Endothelial cell of umbilical vein (primary cell): ENCODE results near the gene INPP4B. TPM values are rescaled to one million over a fixed set of nuclear protein-coding genes. Genes with fewer than 3 reads are reported as not detected.

Experiments
- BruUV-seq: library from RNA; stranded (reverse); fragments of 400-500 nt; replicated peaks from 2 replicates; lab custom pipeline; 2021; lab: Mats Ljungman, UMichigan
- CTCF ChIA-PET: fragments of 300-600, 350-600 bp; sonication (Branson Sonifier 250); formaldehyde crosslinking; loops from one replicate; lab custom pipeline; 2021; ENCODE audit warnings: antibody characterized with exemption, inconsistent platforms; lab: Charles Lee
- POLR2A ChIA-PET: fragments of 300-600, 350-600 bp; sonication (Branson Sonifier 250); formaldehyde crosslinking; loops from one replicate; lab custom pipeline; 2021; ENCODE audit warnings: antibody characterized with exemption, inconsistent platforms; lab: Charles Lee
- DNase-seq: peaks from one replicate; pipeline ENCODE4 v3.0.0-alpha.2; 2011; ENCODE audit warnings: low read depth, low spot score
- FAIRE-seq: peaks from 2 replicates; lab custom pipeline; 2011; peaks lifted over from hg19 to GRCh38; lab: Jason Lieb, UNC
- H2AFZ ChIP-seq: 2 replicates; pipeline ENCODE4 v1.6.0; 2012; ENCODE audit warnings: low read depth, low read length, control low read depth, inconsistent platforms
- H3K27ac ChIP-seq: 2 replicates; pipeline ENCODE4 v1.5.1; 2011; ENCODE audit warnings: low read depth, mild to moderate bottlenecking, control low read depth, low read length, moderate library complexity; ENCODE audit not compliant: insufficient read depth
- H3K27me3 ChIP-seq, 2 experiments: 2 replicates each; pipeline versions ENCODE4 v1.6.0 to v1.6.1; 2011; ENCODE audit warnings: low read length in 2 of 2, mixed read lengths in 1 of 2; ENCODE audit not compliant: control insufficient read depth in 2 of 2, insufficient read depth in 2 of 2
- H3K36me3 ChIP-seq, 2 experiments: 2 replicates in 1 of 2; 3 replicates in 1 of 2; pipeline ENCODE4 v1.5.1; 2011; ENCODE audit warnings: low read length in 2 of 2, mild to moderate bottlenecking in 1 of 2, moderate library complexity in 1 of 2; ENCODE audit not compliant: control insufficient read depth in 2 of 2, insufficient read depth in 2 of 2; ENCODE audit errors: extremely low read depth in 1 of 2
- H3K4me1 ChIP-seq: 3 replicates; pipeline ENCODE4 v1.5.1; 2011; ENCODE audit warnings: mild to moderate bottlenecking, low read length; ENCODE audit not compliant: control insufficient read depth, insufficient read depth; ENCODE audit errors: extremely low read depth
- H3K4me2 ChIP-seq: 2 replicates; pipeline ENCODE4 v1.6.1; 2011; ENCODE audit warnings: low read length, control low read depth, mixed read lengths; ENCODE audit not compliant: insufficient read depth
- H3K4me3 ChIP-seq, 3 experiments: fragments of 200-600 bp in 1 of 3; sonication (generic), shearing (Covaris generic) in 1 of 3; replicated peaks in 1 of 3; 2 replicates each; pipeline ENCODE4 v1.5.1; 2011 to 2016; ENCODE audit warnings: control low read depth in 3 of 3, low read length in 3 of 3, mild to moderate bottlenecking in 2 of 3, inconsistent platforms in 1 of 3, low read depth in 1 of 3, moderate library complexity in 1 of 3; ENCODE audit not compliant: insufficient read depth in 1 of 3
- H3K79me2 ChIP-seq: 2 replicates; pipeline ENCODE4 v1.6.0; 2012; ENCODE audit warnings: low read length, inconsistent platforms; ENCODE audit not compliant: control insufficient read depth, insufficient read depth
- H3K9ac ChIP-seq: replicated peaks from 2 replicates; pipeline ENCODE3; 2011; ENCODE audit warnings: low read length, control low read depth; ENCODE audit not compliant: insufficient read depth; ENCODE audit errors: extremely low read depth
- H3K9me1 ChIP-seq: replicated peaks from 3 replicates; pipeline ENCODE4 v1.6.0; 2011; ENCODE audit warnings: mild to moderate bottlenecking, low read length; ENCODE audit not compliant: control insufficient read depth, insufficient read depth; ENCODE audit errors: extremely low read depth
- H3K9me3 ChIP-seq: replicated peaks from 2 replicates; pipeline ENCODE4 v1.5.1; 2012; ENCODE audit warnings: low read length, inconsistent platforms; ENCODE audit not compliant: control insufficient read depth, insufficient read depth
- H4K20me1 ChIP-seq: replicated peaks from 2 replicates; pipeline ENCODE3; 2011; ENCODE audit warnings: mild to moderate bottlenecking, low read length; ENCODE audit not compliant: control insufficient read depth, insufficient read depth; ENCODE audit errors: extremely low read depth
- EZH2 ChIP-seq: IDR thresholded peaks from 2 replicates; pipeline ENCODE4 v1.6.1; 2012; ENCODE audit warnings: borderline replicate concordance, low read depth, mild to moderate bottlenecking, moderate library complexity, low read length, inconsistent platforms; ENCODE audit not compliant: severe bottlenecking
- FOS ChIP-seq: IDR thresholded peaks from 2 replicates; pipeline ENCODE4 v1.6.1; 2011; ENCODE audit warnings: mild to moderate bottlenecking, low read length, moderate library complexity, borderline replicate concordance; ENCODE audit not compliant: insufficient read depth
- GATA2 ChIP-seq: IDR thresholded peaks from 2 replicates; pipeline ENCODE4 v1.7.0; 2011; ENCODE audit warnings: low read depth, mild to moderate bottlenecking, moderate library complexity, mixed read lengths, low read length; ENCODE audit not compliant: insufficient read length, insufficient read depth
- JUN ChIP-seq: IDR thresholded peaks from 2 replicates; pipeline ENCODE4 v1.6.1; 2011; ENCODE audit warnings: borderline replicate concordance, low read depth; ENCODE audit not compliant: insufficient read length, insufficient read depth
- MYC ChIP-seq: IDR thresholded peaks from one replicate; pipeline ENCODE4 v1.6.1; 2011; ENCODE audit warnings: mild to moderate bottlenecking, low read depth, low read length
- POLR2A ChIP-seq: IDR thresholded peaks from 2 replicates; pipeline ENCODE4 v1.6.1; 2012; ENCODE audit warnings: low read depth, mild to moderate bottlenecking, control low read depth, low read length
- POLR2AphosphoS5 ChIP-seq: IDR thresholded peaks from 2 replicates; pipeline ENCODE4 v1.6.1; 2012; ENCODE audit warnings: low read depth, mild to moderate bottlenecking, control low read depth, low read length, moderate library complexity; ENCODE audit not compliant: insufficient read depth
- dilution Hi-C: fragments of 300-500 bp; cut with MboI; formaldehyde crosslinking; loops from one replicate; pipeline ENCODE4 v1.15.0; 2019; ENCODE audit warnings: low sequenced_read_pairs; ENCODE audit not compliant: extremely low pct_ligation_motif_present
- intact Hi-C: fragments of 100-400 bp; cut with micrococcal nuclease; formaldehyde crosslinking; loops from one replicate; pipeline ENCODE4 v1.10.0; 2022
- polyA plus RNA-seq, 4 experiments: library from polyadenylated mRNA; depleted of rRNA in 3 of 4; stranded (reverse) in 3 of 4; unstranded in 1 of 4; fragments of >200 nt; gene quantifications; 2 replicates each; pipeline versions ENCODE4 v1.2.1 to v1.2.3, GENCODE V29; 2011 to 2012; ENCODE audit warnings: missing spikeins in 1 of 4
- total RNA-seq: library from RNA; stranded (reverse); gene quantifications from 2 replicates; pipeline ENCODE4 v1.2.3, GENCODE V29; 2021
- TF ChIP-seq, protein P1 (sequence below): IDR thresholded peaks from 2 replicates; pipeline ENCODE4 v1.6.1; 2011; ENCODE audit not compliant: insufficient read depth, insufficient read length
- TF ChIP-seq, protein P2 (sequence below), 2 donors: IDR thresholded peaks; 1 replicate in 1 of 2; 2 replicates in 1 of 2; pipeline ENCODE4 v1.5.1; 2011; ENCODE audit warnings: low read length in 2 of 2, mild to moderate bottlenecking in 2 of 2, moderate library complexity in 2 of 2, control low read depth in 1 of 2, inconsistent platforms in 1 of 2, low read depth in 1 of 2; ENCODE audit not compliant: insufficient read depth in 1 of 2; ENCODE audit errors: extremely low read depth in 1 of 2

The INPP4B gene
- total and polyA plus RNA-seq, 2 donors (not counting 3 experiments of a cell fraction or from before 2014, with no cell fraction given), result 0.41 to 3.1 TPM

DNA sequence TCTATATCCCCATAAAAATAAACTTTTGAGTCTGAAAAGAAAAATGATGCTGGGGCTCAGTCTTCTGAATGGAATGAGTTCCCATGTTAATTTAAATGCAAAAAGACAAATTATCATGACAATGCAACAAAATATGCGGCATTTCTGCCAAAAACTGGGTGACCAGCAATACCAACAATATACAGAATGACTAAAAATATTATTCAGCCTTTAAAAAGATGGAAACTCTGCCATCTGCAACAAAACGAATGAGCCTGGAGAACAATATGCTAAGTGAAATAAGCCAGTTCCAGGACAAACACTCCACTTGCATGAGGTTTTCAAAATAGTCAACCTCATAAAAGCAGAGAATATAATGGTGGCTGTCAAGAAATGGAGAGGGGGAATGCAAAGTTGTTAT, 651.2 kb downstream of the INPP4B start:
- Histone ChIP-seq H3K9ac (no peak overlapping the region), H3K4me1 (no peaks in the 10 kb centered on the region), H4K20me1 (no peaks in the 10 kb centered on the region), H3K4me2 (no peak overlapping the region), H3K79me2 (no peaks in the 10 kb centered on the region), H3K4me3 (no peak overlapping the region), H3K9me1 (no peaks in the 10 kb centered on the region), H2AFZ (no peak overlapping the region), H3K36me3 (no peaks in the 10 kb centered on the region), H3K9me3 (no peaks in the 10 kb centered on the region), H3K27ac (no peak overlapping the region), H3K27me3 (no peaks in the 10 kb centered on the region)
- BruUV-seq, result no TSS peak
- dilution Hi-C loops (no loop called here), intact Hi-C loops (no loop called here)
- ChIA-PET CTCF (interaction anchor here (1.2 kb wide), 1 partner anchor 9 kb away, joined by 5 read pairs; no protein-coding TSS in a partner anchor), POLR2A (no interaction called here)
- DNase-seq (no peak), FAIRE-seq (no peak)
- TF ChIP-seq JUN, result no peak
- TF ChIP-seq, protein P1, sequence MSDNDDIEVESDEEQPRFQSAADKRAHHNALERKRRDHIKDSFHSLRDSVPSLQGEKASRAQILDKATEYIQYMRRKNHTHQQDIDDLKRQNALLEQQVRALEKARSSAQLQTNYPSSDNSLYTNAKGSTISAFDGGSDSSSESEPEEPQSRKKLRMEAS, result no peak
- TF ChIP-seq POLR2A, result no peak
- no peak for TF ChIP-seq GATA2
- no peak for TF ChIP-seq EZH2
- TF ChIP-seq FOS, result no peak
- TF ChIP-seq POLR2AphosphoS5, result no peak
- TF ChIP-seq, protein P2, sequence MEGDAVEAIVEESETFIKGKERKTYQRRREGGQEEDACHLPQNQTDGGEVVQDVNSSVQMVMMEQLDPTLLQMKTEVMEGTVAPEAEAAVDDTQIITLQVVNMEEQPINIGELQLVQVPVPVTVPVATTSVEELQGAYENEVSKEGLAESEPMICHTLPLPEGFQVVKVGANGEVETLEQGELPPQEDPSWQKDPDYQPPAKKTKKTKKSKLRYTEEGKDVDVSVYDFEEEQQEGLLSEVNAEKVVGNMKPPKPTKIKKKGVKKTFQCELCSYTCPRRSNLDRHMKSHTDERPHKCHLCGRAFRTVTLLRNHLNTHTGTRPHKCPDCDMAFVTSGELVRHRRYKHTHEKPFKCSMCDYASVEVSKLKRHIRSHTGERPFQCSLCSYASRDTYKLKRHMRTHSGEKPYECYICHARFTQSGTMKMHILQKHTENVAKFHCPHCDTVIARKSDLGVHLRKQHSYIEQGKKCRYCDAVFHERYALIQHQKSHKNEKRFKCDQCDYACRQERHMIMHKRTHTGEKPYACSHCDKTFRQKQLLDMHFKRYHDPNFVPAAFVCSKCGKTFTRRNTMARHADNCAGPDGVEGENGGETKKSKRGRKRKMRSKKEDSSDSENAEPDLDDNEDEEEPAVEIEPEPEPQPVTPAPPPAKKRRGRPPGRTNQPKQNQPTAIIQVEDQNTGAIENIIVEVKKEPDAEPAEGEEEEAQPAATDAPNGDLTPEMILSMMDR (IDR thresholded peaks at IDR 0.05; ENCODE audit: extremely low read depth in 1 of 2, insufficient read depth in 1 of 2, low read depth in 1 of 2, low read length in 2 of 2), result no peak
- TF ChIP-seq MYC, result no peak
